LNCaP clone FGC (cell line): ENCODE measurements around the gene PRPSAP1.

Experiments used
- DNase-seq: peaks from one replicate; pipeline ENCODE4 v3.0.0-alpha.2; 2011; ENCODE audit warnings: low read depth
- H3K4me3 ChIP-seq: 2 replicates; pipeline ENCODE4 v1.5.1; 2011; ENCODE audit warnings: mild to moderate bottlenecking, low read depth, low read length, control low read depth
- CTCF ChIP-seq: IDR thresholded peaks from 2 replicates; pipeline ENCODE4 v1.5.1; 2012; ENCODE audit warnings: mild to moderate bottlenecking; ENCODE audit not compliant: control insufficient read depth, insufficient read depth; ENCODE audit errors: extremely low read depth

PRPSAP1 gene

GRCh38 chr17:76397184-76397583, 43.5 kb upstream of the PRPSAP1 start:
- TF ChIP-seq CTCF, result no peak
- H3K4me3 ChIP-seq, result no peak overlapping the region
- DNase-seq, result no peak

- no peak for DNase-seq
- H3K4me3 ChIP-seq, result no peak overlapping the region
- no peak for TF ChIP-seq CTCF
Observed at GRCh38 chr17:76395980-76396379, 42.3 kb upstream of the PRPSAP1 start.

- no peak for TF ChIP-seq CTCF
- no peak overlapping the region for H3K4me3 ChIP-seq
- no peak for DNase-seq
Observed at GRCh38 chr17:76394166-76394565, 40.5 kb upstream of the PRPSAP1 start.

- H3K4me3 ChIP-seq, result no peak overlapping the region
- TF ChIP-seq CTCF, result no peak
- DNase-seq, result no peak
Observed at GRCh38 chr17:76391200-76391715, 37.5 kb upstream of the PRPSAP1 start.

- no peak overlapping the region for H3K4me3 ChIP-seq
- no peak for DNase-seq
- no peak for TF ChIP-seq CTCF
Observed at GRCh38 chr17:76390003-76390421, 36.3 kb upstream of the PRPSAP1 start.

GRCh38 chr17:76388966-76389888, 35.5 kb upstream of the PRPSAP1 start:
- no peak overlapping the region for H3K4me3 ChIP-seq
- TF ChIP-seq CTCF, result no peak
- DNase-seq, result no peak
